Epithelial cell of esophagus (primary cell): ENCODE results near the gene MFAP4.

Experiments used
- DNase-seq: peaks from one replicate; pipeline ENCODE4 v3.0.0; 2010; ENCODE audit warnings: low read depth
- H3K4me3 ChIP-seq: 2 replicates; pipeline ENCODE4 v1.5.1; 2011; ENCODE audit warnings: mild to moderate bottlenecking, low read length, control low read depth
- TF ChIP-seq, protein P1 (sequence below): IDR thresholded peaks from 2 replicates; pipeline ENCODE4 v1.5.1; 2011; ENCODE audit warnings: low read depth, mild to moderate bottlenecking, low read length, control low read depth, inconsistent platforms; ENCODE audit not compliant: insufficient read depth; ENCODE audit errors: missing control alignments

MFAP4 gene

DNA sequence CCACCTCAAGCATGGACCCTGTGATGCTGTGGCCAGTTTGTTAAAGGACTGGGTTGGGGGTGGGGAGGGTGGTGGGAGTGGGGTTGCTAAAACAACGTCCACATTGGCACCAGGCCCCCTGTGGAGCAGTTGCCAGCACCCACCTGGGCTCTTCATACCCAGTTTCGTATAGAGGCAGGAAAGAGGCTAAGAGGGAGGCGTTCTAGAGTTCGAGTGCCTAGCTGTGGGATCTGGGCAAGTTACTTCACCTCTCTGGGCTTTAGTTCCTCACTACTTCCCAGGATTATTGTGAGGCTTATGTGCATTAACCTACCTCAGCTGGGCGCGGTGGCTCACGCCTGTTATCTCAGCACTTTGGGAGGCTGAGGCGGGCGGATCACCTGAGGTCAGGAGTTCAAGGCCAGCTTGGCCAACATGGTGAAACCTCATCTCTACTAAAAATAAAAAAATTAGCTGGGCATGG, 1.4 kb downstream of the MFAP4 start:
- no peak for DNase-seq
- TF ChIP-seq, protein P1, sequence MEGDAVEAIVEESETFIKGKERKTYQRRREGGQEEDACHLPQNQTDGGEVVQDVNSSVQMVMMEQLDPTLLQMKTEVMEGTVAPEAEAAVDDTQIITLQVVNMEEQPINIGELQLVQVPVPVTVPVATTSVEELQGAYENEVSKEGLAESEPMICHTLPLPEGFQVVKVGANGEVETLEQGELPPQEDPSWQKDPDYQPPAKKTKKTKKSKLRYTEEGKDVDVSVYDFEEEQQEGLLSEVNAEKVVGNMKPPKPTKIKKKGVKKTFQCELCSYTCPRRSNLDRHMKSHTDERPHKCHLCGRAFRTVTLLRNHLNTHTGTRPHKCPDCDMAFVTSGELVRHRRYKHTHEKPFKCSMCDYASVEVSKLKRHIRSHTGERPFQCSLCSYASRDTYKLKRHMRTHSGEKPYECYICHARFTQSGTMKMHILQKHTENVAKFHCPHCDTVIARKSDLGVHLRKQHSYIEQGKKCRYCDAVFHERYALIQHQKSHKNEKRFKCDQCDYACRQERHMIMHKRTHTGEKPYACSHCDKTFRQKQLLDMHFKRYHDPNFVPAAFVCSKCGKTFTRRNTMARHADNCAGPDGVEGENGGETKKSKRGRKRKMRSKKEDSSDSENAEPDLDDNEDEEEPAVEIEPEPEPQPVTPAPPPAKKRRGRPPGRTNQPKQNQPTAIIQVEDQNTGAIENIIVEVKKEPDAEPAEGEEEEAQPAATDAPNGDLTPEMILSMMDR, result no peak
- H3K4me3 ChIP-seq, result no peak overlapping the region

DNA sequence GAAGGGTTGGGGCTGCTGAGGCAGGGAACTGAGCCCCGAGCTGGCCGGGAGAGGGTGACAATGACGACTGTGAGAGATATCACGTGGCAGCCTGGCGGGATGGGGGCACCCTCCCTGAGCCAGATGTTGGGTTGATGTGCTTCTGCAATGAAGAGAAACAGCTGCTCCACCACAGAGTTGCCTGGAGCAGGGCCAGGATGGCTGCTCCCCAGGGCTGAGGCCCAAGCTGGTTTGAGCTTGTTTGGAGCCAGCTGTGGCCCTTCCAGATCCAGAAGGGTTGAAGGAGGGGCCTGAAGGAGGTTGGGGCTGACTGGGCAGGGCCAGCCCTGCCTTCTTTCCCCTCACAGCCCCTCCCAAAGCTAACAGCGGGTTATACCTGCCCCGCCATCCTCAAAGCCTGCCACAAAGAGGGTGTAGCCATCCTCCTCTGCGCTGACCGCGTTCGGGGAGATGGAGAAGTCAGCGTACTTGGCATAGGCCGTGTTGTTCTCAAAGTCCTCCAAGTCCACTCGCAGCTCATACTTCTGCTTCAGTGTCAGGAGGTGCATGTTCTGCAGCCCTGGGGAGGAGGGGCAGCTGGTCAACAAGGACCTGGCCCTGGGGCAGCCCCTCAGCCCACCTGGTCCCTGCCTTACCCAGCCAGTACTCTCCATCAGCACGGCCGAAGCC, 2.1 kb downstream of the MFAP4 start:
- TF ChIP-seq, protein P1, result no peak
- peak; percentile 84 for DNase-seq
- no peak overlapping the region for H3K4me3 ChIP-seq

DNA sequence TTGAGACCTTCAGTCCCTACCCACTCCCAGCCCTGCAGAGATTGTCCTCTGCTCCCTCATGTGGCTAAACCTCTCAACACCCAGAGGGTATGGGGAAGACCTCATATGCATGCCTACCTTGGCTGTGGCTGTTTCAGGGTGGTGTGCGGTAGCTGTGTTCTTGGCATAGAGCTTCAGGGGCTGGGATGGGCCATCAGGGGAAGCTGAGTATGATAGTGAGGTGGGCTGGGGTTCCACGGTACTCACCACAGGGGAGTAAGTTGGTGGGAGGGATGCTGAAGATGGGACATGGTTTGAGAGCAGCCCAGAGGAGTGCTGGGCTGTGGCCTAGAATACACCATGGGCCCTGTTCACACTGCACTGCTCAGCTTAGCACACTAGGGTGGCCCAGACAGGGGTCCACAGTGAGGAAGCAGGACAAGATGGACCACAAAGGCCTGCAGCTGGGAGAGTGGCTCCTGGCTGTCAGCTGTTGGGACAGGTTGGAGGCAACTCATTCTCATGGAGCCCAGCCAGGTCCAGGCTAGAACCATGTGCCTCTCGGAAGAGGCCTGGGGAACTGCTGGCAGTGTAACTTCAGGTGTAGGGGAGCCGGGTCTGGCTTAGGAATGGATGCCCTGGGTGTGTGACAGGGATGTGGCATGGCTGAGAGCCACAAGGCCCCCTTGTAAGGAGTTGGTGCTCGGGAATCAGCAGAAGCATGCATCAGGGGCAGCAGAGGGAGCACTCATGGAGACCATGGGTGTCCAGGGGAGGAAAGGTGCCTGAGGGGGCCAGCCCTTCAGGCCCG, 3.1 kb downstream of the MFAP4 start:
- H3K4me3 ChIP-seq, result no peak overlapping the region
- TF ChIP-seq, protein P1, result no peak
- DNase-seq, result no peak

DNA sequence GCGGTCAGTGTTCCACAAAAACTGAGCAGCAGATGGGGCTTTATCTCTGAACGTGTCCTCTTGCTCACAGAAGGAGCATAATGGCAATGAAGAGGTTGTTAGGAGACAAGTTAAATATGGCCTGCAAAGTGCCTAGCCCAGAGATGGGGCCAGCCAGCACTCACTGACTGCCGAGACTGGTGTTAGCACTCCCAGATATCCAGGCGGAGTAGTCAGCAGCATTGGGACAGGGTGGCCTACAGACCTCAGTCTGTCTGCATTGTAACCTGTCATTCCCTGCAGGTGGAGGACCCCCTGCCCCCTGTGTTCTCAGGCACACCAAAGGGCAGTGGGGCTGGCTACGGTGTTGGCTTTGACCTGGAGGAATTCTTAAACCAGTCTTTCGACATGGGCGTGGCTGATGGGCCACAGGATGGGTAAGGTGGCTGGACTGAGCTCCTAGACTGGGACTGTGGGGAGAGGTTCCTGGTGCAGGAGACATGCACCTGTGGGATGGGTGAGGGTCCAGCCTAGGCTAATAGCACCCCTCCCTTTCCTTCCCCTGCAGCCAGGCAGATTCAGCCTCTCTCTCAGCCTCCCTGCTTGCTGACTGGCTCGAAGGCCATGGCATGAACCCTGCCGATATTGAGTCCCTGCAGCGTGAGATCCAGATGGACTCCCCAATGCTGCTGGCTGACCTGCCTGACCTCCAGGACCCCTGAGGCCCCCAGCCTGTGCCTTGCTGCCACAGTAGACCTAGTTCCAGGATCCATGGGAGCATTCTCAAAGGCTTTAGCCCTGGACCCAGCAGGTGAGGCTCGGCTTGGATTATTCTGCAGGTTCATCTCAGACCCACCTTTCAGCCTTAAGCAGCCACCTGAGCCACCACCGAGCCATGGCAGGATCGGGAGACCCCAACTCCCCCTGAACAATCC, 4.2 kb downstream of the MFAP4 start:
- no peak for DNase-seq
- TF ChIP-seq, protein P1, result no peak
- no peak overlapping the region for H3K4me3 ChIP-seq

DNA sequence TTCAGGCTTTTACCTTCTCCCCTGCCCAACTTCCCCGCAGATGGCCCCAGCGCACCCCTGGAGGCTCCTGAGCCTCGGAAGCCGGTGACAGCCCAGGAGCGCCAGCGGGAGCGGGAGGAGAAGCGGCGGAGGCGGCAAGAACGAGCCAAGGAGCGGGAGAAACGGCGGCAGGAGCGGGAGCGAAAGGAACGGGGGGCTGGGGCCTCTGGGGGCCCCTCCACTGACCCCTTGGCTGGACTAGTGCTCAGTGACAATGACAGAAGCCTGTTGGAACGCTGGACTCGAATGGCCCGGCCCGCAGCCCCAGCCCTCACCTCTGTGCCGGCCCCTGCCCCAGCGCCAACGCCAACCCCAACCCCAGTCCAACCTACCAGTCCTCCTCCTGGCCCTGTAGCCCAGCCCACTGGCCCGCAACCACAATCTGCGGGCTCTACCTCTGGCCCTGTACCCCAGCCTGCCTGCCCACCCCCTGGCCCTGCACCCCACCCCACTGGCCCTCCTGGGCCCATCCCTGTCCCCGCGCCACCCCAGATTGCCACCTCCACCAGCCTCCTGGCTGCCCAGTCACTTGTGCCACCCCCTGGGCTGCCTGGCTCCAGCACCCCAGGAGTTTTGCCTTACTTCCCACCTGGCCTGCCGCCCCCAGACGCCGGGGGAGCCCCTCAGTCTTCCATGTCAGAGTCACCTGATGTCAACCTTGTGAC, 5.1 kb downstream of the MFAP4 start:
- H3K4me3 ChIP-seq, result no peak overlapping the region
- no peak for DNase-seq
- TF ChIP-seq, protein P1, result no peak

DNA sequence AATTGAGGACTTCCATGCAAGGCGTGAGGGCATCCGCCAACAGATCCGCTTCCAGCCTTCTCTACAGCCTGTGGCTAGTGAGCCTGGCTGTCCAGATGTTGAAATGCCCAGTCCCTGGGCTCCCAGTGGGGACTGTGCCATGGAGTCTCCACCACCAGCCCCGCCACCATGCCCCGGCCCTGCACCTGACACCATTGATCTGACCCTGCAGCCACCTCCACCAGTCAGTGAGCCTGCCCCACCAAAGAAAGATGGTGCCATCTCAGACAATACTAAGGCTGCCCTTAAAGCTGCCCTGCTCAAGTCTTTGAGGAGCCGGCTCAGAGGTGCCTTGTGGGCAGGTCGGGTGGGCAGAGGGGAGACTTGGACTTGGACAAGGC, 5.6 kb downstream of the MFAP4 start:
- no peak for DNase-seq
- TF ChIP-seq, protein P1, result no peak
- no peak overlapping the region for H3K4me3 ChIP-seq
